SIG-M5 treated with dmso at 0.1 percent for 504 hours (cell line): Measurements from ENCODE around the gene ANKMY1.

Source experiments
- DNase-seq: peaks from one replicate; lab custom pipeline; 2025; ENCODE audit not compliant: unreplicated experiment; lab: John Stamatoyannopoulos, UW

Gene ANKMY1

GRCh38 chr2:240581811-240582210 lies 24.0 kb upstream of the ANKMY1 start:
- DNase-seq = no peak

GRCh38 chr2:240579771-240580614 lies 22.2 kb upstream of the ANKMY1 start:
- DNase-seq = peak; percentile 81

- DNase-seq = no peak
These were observed 21.4 kb upstream of the ANKMY1 start for GRCh38 chr2:240579071-240579762.

GRCh38 chr2:240578488-240578887 lies 20.7 kb upstream of the ANKMY1 start:
- DNase-seq = no peak

- DNase-seq = no peak
These were observed 20.3 kb upstream of the ANKMY1 start for GRCh38 chr2:240578110-240578450.

GRCh38 chr2:240577281-240578109 lies 19.7 kb upstream of the ANKMY1 start:
- no peak for DNase-seq

GRCh38 chr2:240576436-240577205 lies 18.8 kb upstream of the ANKMY1 start:
- DNase-seq = no peak

GRCh38 chr2:240576036-240576435 lies 18.2 kb upstream of the ANKMY1 start:
- DNase-seq = no peak

GRCh38 chr2:240575101-240575965 lies 17.5 kb upstream of the ANKMY1 start:
- DNase-seq = no peak

- no peak for DNase-seq
These were observed 16.8 kb upstream of the ANKMY1 start for GRCh38 chr2:240574386-240575100.

GRCh38 chr2:240573516-240574385 lies 16.0 kb upstream of the ANKMY1 start:
- no peak for DNase-seq

GRCh38 chr2:240573071-240573515 lies 15.3 kb upstream of the ANKMY1 start:
- no peak for DNase-seq

GRCh38 chr2:240572141-240573031 lies 14.6 kb upstream of the ANKMY1 start:
- DNase-seq = no peak

GRCh38 chr2:240571314-240571973 lies 13.7 kb upstream of the ANKMY1 start:
- no peak for DNase-seq

GRCh38 chr2:240570531-240571313 lies 12.9 kb upstream of the ANKMY1 start:
- DNase-seq = no peak

GRCh38 chr2:240569998-240570530 lies 12.3 kb upstream of the ANKMY1 start:
- DNase-seq = no peak
